Measurements from ENCODE around the gene BTN2A1.
"Not testable (repeated sequence)": the region's sequence is repeated elsewhere in the genome, so short reads cannot be mapped to it uniquely, and the experiment has no call there.

Gene BTN2A1

DNA sequence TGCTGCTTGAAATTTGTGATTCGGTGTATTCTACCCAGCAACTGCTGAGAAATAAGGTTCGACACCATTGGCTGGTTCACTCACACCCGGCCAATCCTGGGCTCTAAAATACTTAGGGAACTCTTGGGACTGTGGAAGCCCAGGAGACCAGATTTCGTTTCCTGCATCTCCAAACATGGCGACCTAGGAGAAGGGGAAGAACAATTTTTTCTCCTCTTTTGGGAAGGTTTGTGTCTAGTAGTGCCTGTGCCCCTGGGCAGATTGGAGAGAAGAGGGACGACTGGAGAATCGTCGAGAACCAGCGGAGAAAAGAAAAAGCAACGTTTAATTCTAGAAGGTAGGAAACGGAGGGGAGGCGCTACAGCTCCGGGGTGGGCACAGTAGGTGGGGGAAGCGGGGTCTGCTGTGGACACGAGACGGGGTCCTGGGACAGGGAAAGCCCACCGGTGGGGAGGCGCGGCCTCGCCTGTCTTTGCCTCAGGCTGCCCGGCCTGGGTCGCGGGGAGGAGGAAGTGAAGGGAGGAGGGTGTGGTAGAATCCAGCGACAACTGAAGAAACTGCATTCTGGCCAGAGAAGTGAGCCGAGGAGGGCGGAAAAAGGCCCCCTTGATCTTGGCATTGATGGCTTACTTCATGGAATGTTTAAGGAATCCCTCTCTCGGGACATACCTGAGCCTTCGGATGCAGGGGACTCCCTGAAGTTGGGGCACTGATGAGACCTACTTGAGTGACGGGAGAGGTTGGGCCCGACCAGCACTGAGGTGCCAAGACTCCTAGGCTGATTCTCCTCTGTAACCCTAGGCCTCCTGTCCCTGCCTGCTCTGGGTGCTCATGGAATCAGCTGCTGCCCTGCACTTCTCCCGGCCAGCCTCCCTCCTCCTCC, at the start of gene BTN2A1:
TSS of gene BTN2A1 (plus strand) at position 150 of the 883 bp plus-strand sequence. CDS start at position 832, 682 bp downstream.
- peak; percentile 71 to 96 for DNase-seq

DNA sequence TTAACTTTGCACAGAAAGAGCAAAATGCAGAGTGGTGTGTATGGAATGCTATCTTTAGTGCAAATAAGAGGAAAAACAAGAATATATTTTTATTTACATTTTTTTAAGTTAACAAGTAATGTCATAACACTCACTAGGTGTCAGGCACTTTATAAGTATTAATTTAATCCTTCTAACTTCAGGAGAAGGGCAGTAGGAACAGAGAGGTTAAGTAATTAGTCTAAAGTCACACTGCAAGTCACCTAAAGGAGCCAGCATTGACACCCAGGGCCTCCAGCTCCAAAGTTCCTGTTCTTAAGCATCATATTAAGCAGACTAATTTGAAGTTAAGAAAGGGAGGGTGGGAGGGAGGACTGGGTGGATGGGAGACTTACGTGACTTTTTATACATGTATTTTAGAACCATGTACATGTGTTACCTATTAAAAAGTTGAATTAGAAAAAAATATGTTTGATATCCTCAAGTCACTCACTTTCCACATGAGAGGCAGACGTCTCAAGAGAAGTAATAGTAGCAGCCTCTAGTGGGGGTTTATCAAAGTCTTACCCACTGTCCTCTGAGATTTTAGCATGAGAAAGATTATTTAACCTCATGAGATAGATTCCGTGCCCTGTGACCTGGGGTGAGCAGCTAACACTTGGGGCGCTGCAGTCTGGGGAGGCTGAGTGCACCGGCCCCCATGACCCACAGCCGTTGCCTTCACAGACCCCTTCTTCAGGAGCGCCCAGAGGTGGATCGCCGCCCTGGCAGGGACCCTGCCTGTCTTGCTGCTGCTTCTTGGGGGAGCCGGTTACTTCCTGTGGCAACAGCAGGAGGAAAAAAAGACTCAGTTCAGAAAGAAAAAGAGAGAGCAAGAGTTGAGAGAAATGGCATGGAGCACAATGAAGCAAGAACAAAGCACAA, 48.7 kb upstream of the BTN2A1 start:
- no peak for DNase-seq

GRCh38 chr6:26411751-26412150, 46.0 kb upstream of the BTN2A1 start:
- DNase-seq = no peak

DNA sequence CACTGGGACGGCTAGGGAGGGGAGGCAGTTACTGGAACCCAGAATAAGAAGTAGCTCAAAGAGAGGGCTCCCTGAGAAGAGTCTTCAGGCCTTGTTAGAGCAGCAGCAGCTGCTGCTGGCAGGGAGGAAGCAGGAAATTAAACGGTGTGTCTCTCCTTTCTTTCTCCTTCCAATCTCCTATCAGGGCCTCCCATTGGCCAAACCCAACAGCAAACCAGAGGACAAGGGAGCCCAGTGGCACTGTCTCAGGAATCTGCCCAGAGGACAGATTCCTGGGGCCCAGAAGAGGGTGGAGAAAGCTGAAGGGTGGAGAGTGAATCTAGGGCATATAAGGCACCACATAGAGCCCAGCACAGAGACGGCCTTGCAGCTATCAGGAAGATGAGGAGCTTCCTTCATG, 45.5 kb upstream of the BTN2A1 start:
- DNase-seq = no peak

GRCh38 chr6:26412954-26413353, 44.8 kb upstream of the BTN2A1 start:
- no peak for DNase-seq

- DNase-seq = no peak
These were observed 43.5 kb upstream of the BTN2A1 start for GRCh38 chr6:26414281-26414680.

- DNase-seq = no peak
These were observed 42.6 kb upstream of the BTN2A1 start for GRCh38 chr6:26415036-26415614.

GRCh38 chr6:26415791-26416190, 42.0 kb upstream of the BTN2A1 start:
- no peak for DNase-seq

GRCh38 chr6:26416288-26416687, 41.5 kb upstream of the BTN2A1 start:
- DNase-seq = no peak

GRCh38 chr6:26418077-26418476, 39.7 kb upstream of the BTN2A1 start:
- not testable (repeated sequence) for DNase-seq

DNA sequence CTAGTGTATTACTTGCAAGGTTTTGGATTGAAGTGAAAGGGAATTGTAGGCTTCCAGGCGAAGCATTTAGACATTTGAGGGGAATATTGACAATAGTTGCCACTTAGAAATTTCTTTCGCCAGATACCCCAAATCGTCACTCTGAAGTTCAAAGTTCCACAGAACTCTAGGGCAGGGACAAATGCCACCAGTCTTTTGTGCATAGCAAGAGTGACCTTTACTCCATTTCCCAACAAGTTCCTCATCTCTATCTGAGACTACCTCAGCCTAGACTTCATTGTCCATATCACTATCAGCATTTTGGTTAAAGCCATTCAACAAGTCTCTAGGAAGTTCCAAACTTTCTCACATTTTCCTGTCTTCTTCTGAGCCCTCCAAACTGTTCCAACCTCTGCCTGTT, 39.0 kb upstream of the BTN2A1 start:
- not testable (repeated sequence) for DNase-seq

GRCh38 chr6:26420688-26421171, 37.0 kb upstream of the BTN2A1 start:
- no peak for DNase-seq

GRCh38 chr6:26421259-26422144, 36.3 kb upstream of the BTN2A1 start:
- peak; percentile 60 to 87 for DNase-seq

DNA sequence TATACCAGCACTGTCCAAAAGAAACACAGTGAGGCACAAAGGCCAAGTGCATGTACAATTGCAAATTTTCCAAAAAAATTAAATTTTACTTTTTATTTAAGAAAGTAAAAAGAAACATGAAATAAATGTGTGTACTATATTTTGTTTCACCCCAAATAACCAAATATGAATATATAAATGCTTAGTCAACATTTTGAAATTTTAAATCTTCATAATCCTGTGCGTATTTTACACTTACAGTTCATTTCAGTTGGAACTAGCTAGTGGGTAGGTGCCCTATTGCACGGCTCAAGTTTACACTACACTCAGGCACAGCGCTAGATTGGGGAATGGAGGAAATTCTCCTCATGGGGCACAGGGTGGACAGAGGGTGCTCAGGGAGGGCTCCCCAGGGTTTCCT, 35.4 kb upstream of the BTN2A1 start:
- DNase-seq = no peak

- DNase-seq = no peak
These were observed 30.9 kb upstream of the BTN2A1 start for GRCh38 chr6:26426691-26427450.

- no peak for DNase-seq
These were observed 30.3 kb upstream of the BTN2A1 start for GRCh38 chr6:26427451-26427809.

DNA sequence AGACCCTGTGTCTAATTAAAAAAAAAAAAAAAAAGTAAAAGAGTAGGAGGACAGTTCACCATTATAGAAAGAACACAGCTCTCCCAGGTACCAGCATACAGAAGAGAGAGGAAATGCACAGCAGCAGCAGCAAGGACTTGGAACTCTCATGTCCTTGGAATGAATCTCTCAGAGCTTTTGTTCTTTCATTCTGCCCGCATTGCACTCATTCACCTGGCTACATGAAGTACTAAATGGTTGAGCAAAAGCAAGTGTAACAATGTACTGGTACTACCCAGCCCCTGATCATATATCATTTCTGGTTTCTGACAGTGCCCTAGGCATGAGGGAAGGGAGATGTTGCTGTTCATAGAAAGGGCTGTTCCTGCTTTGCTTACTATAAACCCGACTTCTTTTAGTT, 29.5 kb upstream of the BTN2A1 start:
- DNase-seq = no peak

- DNase-seq = no peak
These were observed 27.0 kb upstream of the BTN2A1 start for GRCh38 chr6:26430787-26431186.

GRCh38 chr6:26431258-26432172, 26.2 kb upstream of the BTN2A1 start:
- DNase-seq = no peak

GRCh38 chr6:26432627-26433201, 25.0 kb upstream of the BTN2A1 start:
- DNase-seq = no peak
